SU-DHL-6 (cell line): ENCODE data around the gene UBC.

Source experiments
- H2AFZ ChIP-seq: fragments of 200-600 bp; sonication (generic); 2 replicates; pipeline ENCODE4 v1.6.1; 2014; ENCODE audit warnings: low read depth, mild to moderate bottlenecking, moderate library complexity, mixed read lengths, antibody characterized with exemption, low read length; ENCODE audit not compliant: severe bottlenecking
- H3F3A ChIP-seq: fragments of 200-600 bp; shearing (Covaris generic); 2 replicates; pipeline ENCODE4 v1.6.0; 2016; ENCODE audit warnings: antibody characterized with exemption, mild to moderate bottlenecking; ENCODE audit not compliant: insufficient read depth
- H3K27ac ChIP-seq: fragments of 200-600 bp; sonication (generic); 2 replicates; pipeline ENCODE4 v1.5.1; 2016; ENCODE audit warnings: low read depth, mild to moderate bottlenecking, low read length, moderate library complexity, mixed read lengths
- H3K27me3 ChIP-seq: fragments of 200-600 bp; sonication (generic), shearing (Covaris generic); 2 replicates; pipeline ENCODE4 v1.6.0; 2014; ENCODE audit warnings: mild to moderate bottlenecking, low read length
- H3K36me3 ChIP-seq: fragments of 200-600 bp; sonication (generic); 2 replicates; pipeline ENCODE4 v1.6.1; 2014; ENCODE audit warnings: mild to moderate bottlenecking, low read length, mixed read lengths
- H3K4me2 ChIP-seq: fragments of 300-600, 200-600 bp; shearing (Covaris generic), sonication (generic); 2 replicates; pipeline ENCODE4 v1.6.0; 2014; ENCODE audit warnings: low read length, low read depth, mild to moderate bottlenecking; ENCODE audit not compliant: poor library complexity, severe bottlenecking
- H3K4me3 ChIP-seq: fragments of 200-600 bp; sonication (generic); 2 replicates; pipeline ENCODE4 v1.5.1; 2014; ENCODE audit warnings: antibody characterized with exemption, low read length, mild to moderate bottlenecking, mixed read lengths; ENCODE audit not compliant: insufficient read depth, poor library complexity, severe bottlenecking
- H3K79me2 ChIP-seq: fragments of 200-600 bp; sonication (generic); 2 replicates; pipeline ENCODE4 v1.6.1; 2014; ENCODE audit warnings: mild to moderate bottlenecking, low read length, moderate library complexity; ENCODE audit not compliant: insufficient read depth
- H3K9ac ChIP-seq: fragments of 200-600 bp; sonication (generic); 2 replicates; pipeline ENCODE4 v1.7.0; 2014; ENCODE audit warnings: mild to moderate bottlenecking, low read length
- H3K9me2 ChIP-seq: fragments of 200-600 bp; sonication (generic); replicated peaks from 2 replicates; pipeline ENCODE4 v1.6.1; 2014; ENCODE audit warnings: low read length; ENCODE audit not compliant: insufficient read depth
- H3K9me3 ChIP-seq: fragments of 200-600 bp; sonication (generic); 2 replicates; pipeline ENCODE4 v1.6.1; 2014; ENCODE audit warnings: low read length, mixed read lengths; ENCODE audit not compliant: insufficient read depth
- H4K20me1 ChIP-seq: fragments of 200-600 bp; sonication (generic); 2 replicates; pipeline ENCODE4 v1.6.1; 2014; ENCODE audit warnings: low read depth, mild to moderate bottlenecking, antibody characterized with exemption, low read length, moderate library complexity, mixed read lengths
- EZH2phosphoT487 ChIP-seq: fragments of 200-600 bp; sonication (generic), shearing (Covaris generic); conservative IDR thresholded peaks from 2 replicates; pipeline ENCODE4 v1.6.1; 2018; ENCODE audit warnings: mild to moderate bottlenecking, antibody characterized with exemption, low read length, moderate library complexity, mixed read lengths
- TF ChIP-seq, protein P1 (sequence below): fragments of 200-600 bp; sonication (generic); IDR thresholded peaks from one replicate; pipeline ENCODE4 v1.5.1; 2017; ENCODE audit warnings: antibody characterized with exemption, mild to moderate bottlenecking, low read length, moderate library complexity; ENCODE audit not compliant: insufficient read depth, poor library complexity, severe bottlenecking

UBC gene

GRCh38 chr12:124866883-124867400, 47.5 kb downstream of the UBC start:
- Histone ChIP-seq H4K20me1 (no peaks in the 10 kb centered on the region), H3K9me3 (no peaks in the 10 kb centered on the region), H3K36me3 (no peaks in the 10 kb centered on the region), H3K27ac (no peak overlapping the region), H3K9ac (no peak overlapping the region), H3K79me2 (no peaks in the 10 kb centered on the region; the same call in 1 of the 2 replicates), H3K9me2 (no peaks in the 10 kb centered on the region), H3K4me2 (no peak overlapping the region), H3K27me3 (no peaks in the 10 kb centered on the region), H3F3A (no peaks in the 10 kb centered on the region), H3K4me3 (no peak overlapping the region), H2AFZ (no peak overlapping the region)
- TF ChIP-seq, protein P1, sequence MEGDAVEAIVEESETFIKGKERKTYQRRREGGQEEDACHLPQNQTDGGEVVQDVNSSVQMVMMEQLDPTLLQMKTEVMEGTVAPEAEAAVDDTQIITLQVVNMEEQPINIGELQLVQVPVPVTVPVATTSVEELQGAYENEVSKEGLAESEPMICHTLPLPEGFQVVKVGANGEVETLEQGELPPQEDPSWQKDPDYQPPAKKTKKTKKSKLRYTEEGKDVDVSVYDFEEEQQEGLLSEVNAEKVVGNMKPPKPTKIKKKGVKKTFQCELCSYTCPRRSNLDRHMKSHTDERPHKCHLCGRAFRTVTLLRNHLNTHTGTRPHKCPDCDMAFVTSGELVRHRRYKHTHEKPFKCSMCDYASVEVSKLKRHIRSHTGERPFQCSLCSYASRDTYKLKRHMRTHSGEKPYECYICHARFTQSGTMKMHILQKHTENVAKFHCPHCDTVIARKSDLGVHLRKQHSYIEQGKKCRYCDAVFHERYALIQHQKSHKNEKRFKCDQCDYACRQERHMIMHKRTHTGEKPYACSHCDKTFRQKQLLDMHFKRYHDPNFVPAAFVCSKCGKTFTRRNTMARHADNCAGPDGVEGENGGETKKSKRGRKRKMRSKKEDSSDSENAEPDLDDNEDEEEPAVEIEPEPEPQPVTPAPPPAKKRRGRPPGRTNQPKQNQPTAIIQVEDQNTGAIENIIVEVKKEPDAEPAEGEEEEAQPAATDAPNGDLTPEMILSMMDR, result no peak
- no peak for TF ChIP-seq EZH2phosphoT487

GRCh38 chr12:124866195-124866882, 48.1 kb downstream of the UBC start:
- TF ChIP-seq, protein P1, result no peak
- TF ChIP-seq EZH2phosphoT487, result no peak
- Histone ChIP-seq H3K4me3 (no peak overlapping the region), H3K4me2 (no peak overlapping the region), H3K79me2 (no peaks in the 10 kb centered on the region; the same call in 1 of the 2 replicates), H3K27me3 (no peaks in the 10 kb centered on the region), H3K27ac (no peak overlapping the region), H3F3A (no peaks in the 10 kb centered on the region), H3K9me3 (no peaks in the 10 kb centered on the region), H2AFZ (no peak overlapping the region), H3K9ac (no peak overlapping the region), H4K20me1 (no peaks in the 10 kb centered on the region), H3K36me3 (no peaks in the 10 kb centered on the region), H3K9me2 (no peaks in the 10 kb centered on the region)

GRCh38 chr12:124865728-124866127, 48.7 kb downstream of the UBC start:
- Histone ChIP-seq H3K4me2 (no peak overlapping the region), H3K36me3 (no peaks in the 10 kb centered on the region), H3K4me3 (no peak overlapping the region), H3K27ac (no peak overlapping the region), H3F3A (peaks cover 6% of the 10 kb centered on the region; the same call in 1 of the 2 replicates), H2AFZ (no peak overlapping the region), H3K9me2 (no peaks in the 10 kb centered on the region), H4K20me1 (no peaks in the 10 kb centered on the region), H3K9me3 (no peaks in the 10 kb centered on the region), H3K27me3 (no peaks in the 10 kb centered on the region), H3K79me2 (no peaks in the 10 kb centered on the region; the same call in 1 of the 2 replicates), H3K9ac (no peak overlapping the region)
- no peak for TF ChIP-seq EZH2phosphoT487
- TF ChIP-seq, protein P1, result no peak
